Tibial nerve (tissue), 4 donors: Measurements from ENCODE around the gene LPAR2. TPM values are rescaled to one million over a fixed set of nuclear protein-coding genes. Genes with fewer than 3 reads are reported as not detected.

Source experiments
- DNase-seq, 2 donors: peaks; one replicate each; pipeline ENCODE4 v3.0.0-alpha.2; 2019; ENCODE audit warnings: low spot score in 2 of 2
- H3K27ac ChIP-seq, 4 donors: fragments of 200-600 bp; sonication (generic) in 3 of 4; one replicate each; pipeline ENCODE4 v1.5.1; 2017 to 2019; ENCODE audit warnings: mild to moderate bottlenecking in 1 of 4
- H3K27me3 ChIP-seq, 2 donors: fragments of 200-600 bp; sonication (generic) in 1 of 2; one replicate each; pipeline versions ENCODE4 v1.5.1 to v1.6.0; 2017 to 2019
- H3K36me3 ChIP-seq, 3 donors: fragments of 200-600 bp; sonication (generic); one replicate each; pipeline ENCODE4 v1.5.1; 2018 to 2019
- H3K4me1 ChIP-seq, 4 donors: fragments of 200-600 bp; sonication (generic) in 3 of 4; one replicate each; pipeline ENCODE4 v1.5.1; 2017 to 2019
- H3K4me3 ChIP-seq, 4 donors: fragments of 200-600 bp; sonication (generic) in 3 of 4; one replicate each; pipeline ENCODE4 v1.5.1; 2017 to 2019; ENCODE audit warnings: mild to moderate bottlenecking in 1 of 4, moderate library complexity in 1 of 4
- H3K9me3 ChIP-seq, 4 donors: fragments of 200-600 bp; sonication (generic) in 3 of 4; one replicate each; pipeline ENCODE4 v1.5.1; 2017 to 2019
- CTCF ChIP-seq, 5 experiments: fragments of 200-600 bp in 3 of 5; fragments of 450-650 bp in 2 of 5; sonication (generic) in 3 of 5; IDR thresholded peaks; one replicate each; pipeline ENCODE4 v1.5.1; 2016 to 2019; ENCODE audit warnings: antibody characterized with exemption in 5 of 5, mild to moderate bottlenecking in 3 of 5, moderate library complexity in 2 of 5
- EP300 ChIP-seq, 2 donors: sonication (generic); formaldehyde crosslinking; IDR thresholded peaks; one replicate each; pipeline ENCODE4 v1.6.1; 2017; ENCODE audit warnings: antibody characterized with exemption in 2 of 2, mild to moderate bottlenecking in 1 of 2
- POLR2A ChIP-seq, 2 donors: fragments of 450-650 bp; IDR thresholded peaks; one replicate each; pipeline ENCODE4 v1.6.1; 2017; ENCODE audit warnings: antibody characterized with exemption in 2 of 2, mild to moderate bottlenecking in 2 of 2, moderate library complexity in 2 of 2
- WGBS, 2 donors: methylation state at CpG; one replicate each; pipeline ENCODE4 v1.1.5; 2018; 5-methylcytosine and 5-hydroxymethylcytosine counted together
- total RNA-seq, 4 donors: library from RNA; depleted of rRNA; stranded (reverse); fragments of >200 nt; gene quantifications; one replicate each; pipeline ENCODE4 v1.1.0, GENCODE V29; 2016

Gene LPAR2
- total RNA-seq, 4 donors from 2014 or later, result 0.39 to 3.0 (median 1.8) TPM

GRCh38 chr19:19632661-19633060, 4.6 kb upstream of the LPAR2 start:
- TF ChIP-seq CTCF (IDR thresholded peaks at IDR 0.05), result no peak
- no peak for TF ChIP-seq EP300 (IDR thresholded peaks at IDR 0.05)
- Histone ChIP-seq H3K27ac (no peak overlapping the region), H3K4me1 (peaks cover 0 to 14% (median 9%) of the 10 kb centered on the region in 4 donors), H3K27me3 (peaks cover 0 to 6% of the 10 kb centered on the region in 2 donors), H3K36me3 (peaks cover 0 to 57% (median 0%) of the 10 kb centered on the region in 3 donors), H3K4me3 (no peak overlapping the region), H3K9me3 (no peaks in the 10 kb centered on the region)
- WGBS, 2 donors, result 78 to 82% methylated on average over 5 of the region's 5 CpGs
- DNase-seq, result no peak

- no peak for TF ChIP-seq CTCF (IDR thresholded peaks at IDR 0.05)
- TF ChIP-seq POLR2A (IDR thresholded peaks at IDR 0.05), result no peak
- no peak for TF ChIP-seq EP300 (IDR thresholded peaks at IDR 0.05)
- WGBS, 2 donors, result 87 to 89% methylated on average over 7 of the region's 7 CpGs
- Histone ChIP-seq H3K4me3 (no peak overlapping the region), H3K27ac (no peak overlapping the region), H3K27me3 (peaks cover 0 to 12% of the 10 kb centered on the region in 2 donors), H3K4me1 (peaks cover 0 to 19% (median 9%) of the 10 kb centered on the region in 4 donors), H3K36me3 (peaks cover 0 to 43% (median 0%) of the 10 kb centered on the region in 3 donors), H3K9me3 (no peaks in the 10 kb centered on the region)
- no peak for DNase-seq
These were observed 3.3 kb upstream of the LPAR2 start for GRCh38 chr19:19631346-19631745.

- Histone ChIP-seq H3K4me1 (peaks cover 0 to 19% (median 9%) of the 10 kb centered on the region in 4 donors), H3K27ac (no peak overlapping the region), H3K4me3 (no peak overlapping the region), H3K9me3 (no peaks in the 10 kb centered on the region), H3K36me3 (peaks cover 0 to 34% (median 0%) of the 10 kb centered on the region in 3 donors), H3K27me3 (peaks cover 0 to 12% of the 10 kb centered on the region in 2 donors)
- TF ChIP-seq EP300 (IDR thresholded peaks at IDR 0.05) (no peak), CTCF (IDR thresholded peaks at IDR 0.05) (no peak), POLR2A (IDR thresholded peaks at IDR 0.05) (no peak)
- no peak for DNase-seq
- 95 to 97% methylated on average over 2 of the region's 2 CpGs for WGBS, 2 donors
These were observed 2.4 kb upstream of the LPAR2 start for GRCh38 chr19:19630426-19630825.

GRCh38 chr19:19630062-19630414, 2.0 kb upstream of the LPAR2 start:
- Histone ChIP-seq H3K27ac (no peak overlapping the region), H3K36me3 (peaks cover 0 to 30% (median 0%) of the 10 kb centered on the region in 3 donors), H3K27me3 (peaks cover 0 to 12% of the 10 kb centered on the region in 2 donors), H3K9me3 (no peaks in the 10 kb centered on the region), H3K4me3 (no peak overlapping the region), H3K4me1 (peaks cover 0 to 19% (median 9%) of the 10 kb centered on the region in 4 donors)
- TF ChIP-seq EP300 (IDR thresholded peaks at IDR 0.05) (no peak), CTCF (IDR thresholded peaks at IDR 0.05) (no peak), POLR2A (IDR thresholded peaks at IDR 0.05) (no peak)
- 88 to 96% methylated on average over 3 to 11 of the region's 11 CpGs for WGBS, 2 donors
- DNase-seq, result no peak

- 7 to 16% methylated on average over 35 to 41 of the region's 51 CpGs for WGBS, 2 donors
- peaks cover 0 to 16% (median 0%) of the 10 kb centered on the region in 3 donors for H3K36me3 ChIP-seq
- no peak for TF ChIP-seq POLR2A (IDR thresholded peaks at IDR 0.05)
- no peak for DNase-seq
- peaks cover 0 to 12% of the 10 kb centered on the region in 2 donors for H3K27me3 ChIP-seq
- peak overlapping the region in 2 of 4 donors; percentile 49 to 67 for H3K27ac ChIP-seq
- H3K4me3 ChIP-seq, result peak overlapping the region; percentile 21 to 60 (median 46)
- no peaks in the 10 kb centered on the region for H3K9me3 ChIP-seq
- peaks cover 0 to 19% (median 9%) of the 10 kb centered on the region in 4 donors for H3K4me1 ChIP-seq
These were observed 598 bp upstream of the LPAR2 start for GRCh38 chr19:19628501-19629134.
